ENCODE measurements around the gene PAK6.

The PAK6 gene

GRCh38 chr15:40278026-40278425, 39.2 kb downstream of the PAK6 start:
- no peak for DNase-seq

- DNase-seq: peak; percentile 68
These were observed 40.7 kb downstream of the PAK6 start for GRCh38 chr15:40279437-40280141.

- no peak for DNase-seq
These were observed 41.6 kb downstream of the PAK6 start for GRCh38 chr15:40280260-40281056.

GRCh38 chr15:40281057-40281800, 42.4 kb downstream of the PAK6 start:
- no peak for DNase-seq

- no peak for DNase-seq
These were observed 42.9 kb downstream of the PAK6 start for GRCh38 chr15:40281801-40282146.

GRCh38 chr15:40282147-40282868, 43.4 kb downstream of the PAK6 start:
- DNase-seq: no peak

- DNase-seq: no peak
These were observed 44.2 kb downstream of the PAK6 start, which contains the start of gene ANKRD63 for GRCh38 chr15:40282869-40283614. TSS of gene ANKRD63 (minus strand) at chr15:40283064. CDS start at chr15:40282586, 478 bp downstream.

GRCh38 chr15:40283615-40284300, 44.9 kb downstream of the PAK6 start:
- DNase-seq: no peak

- DNase-seq: no peak
These were observed 46.3 kb downstream of the PAK6 start for GRCh38 chr15:40285151-40285550.

GRCh38 chr15:40285554-40286011, 46.7 kb downstream of the PAK6 start:
- no peak for DNase-seq

GRCh38 chr15:40286061-40286532, 47.2 kb downstream of the PAK6 start:
- no peak for DNase-seq

GRCh38 chr15:40286794-40287193, 47.9 kb downstream of the PAK6 start:
- no peak for DNase-seq

- no peak for DNase-seq
These were observed 48.6 kb downstream of the PAK6 start for GRCh38 chr15:40287505-40287904.

- DNase-seq: no peak
These were observed 49.1 kb downstream of the PAK6 start for GRCh38 chr15:40287968-40288367.

- peak; percentile 7 for DNase-seq
These were observed 50.4 kb downstream of the PAK6 start for GRCh38 chr15:40289140-40289775.

GRCh38 chr15:40290545-40290917, 51.7 kb downstream of the PAK6 start:
- DNase-seq: no peak

GRCh38 chr15:40290918-40291574, 52.2 kb downstream of the PAK6 start:
- DNase-seq: peak; percentile 11

- no peak for DNase-seq
These were observed 53.4 kb downstream of the PAK6 start for GRCh38 chr15:40292246-40292645.

- no peak for DNase-seq
These were observed 54.1 kb downstream of the PAK6 start for GRCh38 chr15:40293006-40293405.

Data from DMS79 treated with DMSO at 0.1 percent for 48 hours (cell line).